Sigmoid colon (tissue), 7 donors: ENCODE data around the gene PRKCB. TPM values are rescaled to one million over a fixed set of nuclear protein-coding genes. Genes with fewer than 3 reads are reported as not detected.
A peak's percentile ranks its signal among the peaks of the same experiment; 100 is the strongest.

Experiments
- DNase-seq: peaks from one replicate; pipeline ENCODE4 v3.0.0-alpha.2; 2019
- H3K27ac ChIP-seq, 4 donors: fragments of 200-600 bp; sonication (generic); one replicate each; pipeline ENCODE4 v1.5.1; 2016 to 2019; ENCODE audit warnings: mild to moderate bottlenecking in 1 of 4
- H3K27me3 ChIP-seq, 3 donors: fragments of 200-600 bp; sonication (generic); one replicate each; pipeline ENCODE4 v1.5.1; 2019; ENCODE audit warnings: mild to moderate bottlenecking in 1 of 3
- H3K36me3 ChIP-seq, 4 donors: fragments of 200-600 bp; sonication (generic); one replicate each; pipeline ENCODE4 v1.5.1; 2016 to 2019
- H3K4me1 ChIP-seq, 4 donors: fragments of 200-600 bp; sonication (generic); one replicate each; pipeline ENCODE4 v1.5.1; 2017 to 2019
- H3K4me3 ChIP-seq, 4 donors: fragments of 200-600 bp; sonication (generic); one replicate each; pipeline ENCODE4 v1.5.1; 2017 to 2019; ENCODE audit warnings: mild to moderate bottlenecking in 2 of 4, moderate library complexity in 1 of 4
- H3K9me3 ChIP-seq, 4 donors: fragments of 200-600 bp in 3 of 4; sonication (generic) in 3 of 4; one replicate each; pipeline versions ENCODE4 v1.5.1 to v1.6.1; 2013 to 2019
- EP300 ChIP-seq, 4 donors: sonication (generic); formaldehyde crosslinking; IDR thresholded peaks; one replicate each; pipeline ENCODE4 v1.6.1; 2017; ENCODE audit warnings: antibody characterized with exemption in 4 of 4
- POLR2A ChIP-seq, 2 donors: fragments of 450-650 bp; IDR thresholded peaks; one replicate each; pipeline ENCODE4 v1.6.1; 2016; ENCODE audit warnings: antibody characterized with exemption in 2 of 2, mild to moderate bottlenecking in 2 of 2, moderate library complexity in 2 of 2
- POLR2AphosphoS5 ChIP-seq, 4 donors: sonication (generic); formaldehyde crosslinking; IDR thresholded peaks; one replicate each; pipeline ENCODE4 v1.6.1; 2017; ENCODE audit warnings: antibody characterized with exemption in 4 of 4
- WGBS, 2 donors: extraction: QIAGEN DNeasy Blood & Tissue Kit; methylation state at CpG; one replicate each; pipeline ENCODE4 v1.1.7; 2013; 5-methylcytosine and 5-hydroxymethylcytosine counted together
- intact Hi-C: fragments of 100-400 bp; cut with DNase I; formaldehyde crosslinking; loops from one replicate; pipeline ENCODE4 v1.15.1; 2023
- polyA plus RNA-seq, 3 donors: library from polyadenylated mRNA; stranded (reverse); fragments of 200-250 nt; gene quantifications; one replicate each; pipeline ENCODE4 v1.2.3, GENCODE V29; 2013
- total RNA-seq, 4 donors: library from RNA; depleted of rRNA; stranded (reverse); fragments of >200 nt; gene quantifications; one replicate each; pipeline ENCODE4 v1.1.0, GENCODE V29; 2016
- TF ChIP-seq, protein P1 (sequence below), 4 experiments: fragments of 450-650 bp in 3 of 4; fragments of 200-600 bp in 1 of 4; IDR thresholded peaks; one replicate each; pipeline ENCODE4 v1.5.1; 2016 to 2019; ENCODE audit warnings: antibody characterized with exemption in 4 of 4, mild to moderate bottlenecking in 3 of 4, moderate library complexity in 2 of 4
- donor health status: healthy with polysubstance abuse.
- donor health status: Bipolar disorder and iron deficiency.
- donor health status: healthy.

Gene PRKCB
- total and polyA plus RNA-seq, 7 donors: 3.0 to 43.8 (median 21.4) TPM

DNA sequence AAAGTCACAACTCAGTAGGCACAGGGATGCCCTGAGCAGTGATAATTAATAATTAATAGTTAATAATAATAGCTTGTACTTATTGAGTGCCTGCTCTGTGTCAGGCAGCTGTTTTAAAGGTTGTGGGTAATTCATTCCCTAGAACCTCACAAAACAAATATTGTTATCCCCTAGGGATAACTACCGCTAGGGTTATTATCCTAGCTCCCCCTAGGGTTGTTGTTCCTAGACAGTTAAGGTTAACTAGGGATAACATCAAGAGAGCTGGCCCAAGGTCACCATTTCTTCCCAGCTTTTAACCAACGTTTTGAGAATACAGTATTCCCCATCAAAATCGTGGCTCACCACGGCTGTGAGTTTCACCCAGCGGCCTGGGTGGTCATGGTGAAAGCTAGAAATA is 180.1 kb downstream of the PRKCB start:
- no peak for TF ChIP-seq POLR2AphosphoS5 (IDR thresholded peaks at IDR 0.05)
- no peak for TF ChIP-seq EP300 (IDR thresholded peaks at IDR 0.05)
- no peak for TF ChIP-seq POLR2A (IDR thresholded peaks at IDR 0.05)
- TF ChIP-seq, protein P1, sequence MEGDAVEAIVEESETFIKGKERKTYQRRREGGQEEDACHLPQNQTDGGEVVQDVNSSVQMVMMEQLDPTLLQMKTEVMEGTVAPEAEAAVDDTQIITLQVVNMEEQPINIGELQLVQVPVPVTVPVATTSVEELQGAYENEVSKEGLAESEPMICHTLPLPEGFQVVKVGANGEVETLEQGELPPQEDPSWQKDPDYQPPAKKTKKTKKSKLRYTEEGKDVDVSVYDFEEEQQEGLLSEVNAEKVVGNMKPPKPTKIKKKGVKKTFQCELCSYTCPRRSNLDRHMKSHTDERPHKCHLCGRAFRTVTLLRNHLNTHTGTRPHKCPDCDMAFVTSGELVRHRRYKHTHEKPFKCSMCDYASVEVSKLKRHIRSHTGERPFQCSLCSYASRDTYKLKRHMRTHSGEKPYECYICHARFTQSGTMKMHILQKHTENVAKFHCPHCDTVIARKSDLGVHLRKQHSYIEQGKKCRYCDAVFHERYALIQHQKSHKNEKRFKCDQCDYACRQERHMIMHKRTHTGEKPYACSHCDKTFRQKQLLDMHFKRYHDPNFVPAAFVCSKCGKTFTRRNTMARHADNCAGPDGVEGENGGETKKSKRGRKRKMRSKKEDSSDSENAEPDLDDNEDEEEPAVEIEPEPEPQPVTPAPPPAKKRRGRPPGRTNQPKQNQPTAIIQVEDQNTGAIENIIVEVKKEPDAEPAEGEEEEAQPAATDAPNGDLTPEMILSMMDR (IDR thresholded peaks at IDR 0.05): no peak
- intact Hi-C loops: no loop called here
- whole genome bisulfite sequencing, 2 donors: 56 to 72% methylated on average over 5 of the region's 5 CpGs

DNA sequence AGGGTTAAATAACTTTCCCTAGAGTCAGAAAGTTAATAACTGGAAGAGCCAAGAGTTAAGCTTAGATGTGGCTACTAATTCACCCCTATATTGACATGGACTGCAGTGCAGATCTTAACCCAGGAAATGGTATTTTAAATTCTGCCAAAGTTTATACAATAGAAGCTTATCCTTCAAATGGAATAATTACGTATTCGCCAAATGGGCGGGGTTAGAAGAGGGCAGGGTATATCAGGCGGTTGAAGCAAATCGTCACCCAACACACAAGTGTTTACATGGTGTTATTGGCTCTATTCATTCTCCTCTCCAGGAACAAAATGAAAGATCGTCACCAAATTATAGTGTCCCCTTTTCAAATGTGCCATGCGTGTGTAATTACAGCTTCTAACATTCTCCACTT is 182.7 kb downstream of the PRKCB start:
- TF ChIP-seq, protein P1 (IDR thresholded peaks at IDR 0.05): no peak
- TF ChIP-seq POLR2AphosphoS5 (IDR thresholded peaks at IDR 0.05) (no peak), POLR2A (IDR thresholded peaks at IDR 0.05) (no peak), EP300 (IDR thresholded peaks at IDR 0.05) (no peak)
- WGBS, 2 donors: 50 to 82% methylated on average over 7 of the region's 7 CpGs
- Histone ChIP-seq H3K4me1 (no peaks in the 10 kb centered on the region), H3K9me3 (no peaks in the 10 kb centered on the region), H3K36me3 (no peaks in the 10 kb centered on the region), H3K27ac (no peak overlapping the region), H3K4me3 (no peak overlapping the region), H3K27me3 (no peaks in the 10 kb centered on the region)
- DNase-seq: no peak
- intact Hi-C loops: no loop called here

More for the DNA sequence above, 180.1 kb downstream of the PRKCB start:
- Histone ChIP-seq H3K9me3 (no peaks in the 10 kb centered on the region), H3K27me3 (no peaks in the 10 kb centered on the region), H3K27ac (no peak overlapping the region), H3K4me3 (no peak overlapping the region), H3K4me1 (no peaks in the 10 kb centered on the region), H3K36me3 (no peaks in the 10 kb centered on the region)
- DNase-seq: no peak

DNA sequence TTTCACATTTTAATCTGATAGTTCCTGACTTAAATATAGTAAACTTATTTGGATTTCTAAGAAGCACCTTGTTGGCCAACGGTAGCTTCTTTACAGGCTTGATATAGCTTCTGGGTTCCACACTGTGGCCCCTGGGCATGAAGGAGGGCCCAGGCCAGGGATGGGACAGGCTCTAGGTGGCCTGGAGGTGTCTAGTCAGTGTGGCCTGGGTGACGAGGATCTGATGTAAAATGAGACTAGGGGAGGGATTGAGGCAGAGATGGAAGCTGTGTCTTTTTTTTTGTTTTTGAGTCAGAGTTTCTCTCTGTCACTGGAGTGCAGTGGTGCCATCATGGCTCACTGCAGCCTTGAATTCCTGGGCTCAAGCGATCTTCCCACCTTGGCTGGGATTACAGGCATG is 187.0 kb downstream of the PRKCB start:
- intact Hi-C loops: no loop called here
- no peak overlapping the region for H3K27ac ChIP-seq
- TF ChIP-seq POLR2AphosphoS5 (IDR thresholded peaks at IDR 0.05): no peak
- TF ChIP-seq, protein P1 (IDR thresholded peaks at IDR 0.05): no peak
- TF ChIP-seq EP300 (IDR thresholded peaks at IDR 0.05): no peak
- TF ChIP-seq POLR2A (IDR thresholded peaks at IDR 0.05): no peak
- no peaks in the 10 kb centered on the region for H3K4me1 ChIP-seq
- H3K36me3 ChIP-seq: no peaks in the 10 kb centered on the region
- H3K4me3 ChIP-seq: no peak overlapping the region
- 82 to 88% methylated on average over 3 of the region's 3 CpGs for WGBS, 2 donors
- no peaks in the 10 kb centered on the region for H3K9me3 ChIP-seq
- peak; percentile 27 for DNase-seq
- no peaks in the 10 kb centered on the region for H3K27me3 ChIP-seq

- no peak overlapping the region for H3K27ac ChIP-seq
- no peak overlapping the region for H3K4me3 ChIP-seq
- no peaks in the 10 kb centered on the region for H3K9me3 ChIP-seq
- H3K4me1 ChIP-seq: no peaks in the 10 kb centered on the region
- peak; percentile 19 for DNase-seq
- H3K27me3 ChIP-seq: no peaks in the 10 kb centered on the region
- no peak for TF ChIP-seq POLR2AphosphoS5 (IDR thresholded peaks at IDR 0.05)
- TF ChIP-seq, protein P1 (IDR thresholded peaks at IDR 0.05): no peak
- no peak for TF ChIP-seq POLR2A (IDR thresholded peaks at IDR 0.05)
- TF ChIP-seq EP300 (IDR thresholded peaks at IDR 0.05): no peak
- no peaks in the 10 kb centered on the region for H3K36me3 ChIP-seq
- 77 to 86% methylated on average over 6 of the region's 6 CpGs for WGBS, 2 donors
- intact Hi-C loops: no loop called here
Observed at GRCh38 chr16:24023621-24024020, 187.8 kb downstream of the PRKCB start.

DNA sequence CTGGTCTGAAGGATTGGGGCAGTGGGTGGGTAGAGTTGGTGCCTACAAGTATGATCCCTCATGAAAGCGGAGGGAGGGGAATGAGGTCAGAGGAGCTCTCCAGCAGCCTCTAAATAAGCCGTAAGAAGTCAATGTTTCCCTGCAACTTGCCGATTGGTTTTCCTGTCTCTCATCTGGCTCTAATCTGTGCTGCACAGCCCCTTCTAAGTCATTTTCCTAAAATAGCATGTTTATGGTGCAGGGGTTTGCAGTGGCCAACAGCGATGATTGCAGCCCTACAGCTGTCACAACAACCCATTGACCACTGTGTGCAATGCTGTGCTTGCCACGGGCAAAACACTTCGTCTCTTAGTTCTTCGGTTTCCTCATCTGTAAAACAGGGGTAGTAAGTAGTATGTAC is 189.2 kb downstream of the PRKCB start:
- H3K36me3 ChIP-seq: no peaks in the 10 kb centered on the region
- no peaks in the 10 kb centered on the region for H3K4me1 ChIP-seq
- no peak for TF ChIP-seq EP300 (IDR thresholded peaks at IDR 0.05)
- no peak for TF ChIP-seq POLR2AphosphoS5 (IDR thresholded peaks at IDR 0.05)
- no peak for TF ChIP-seq POLR2A (IDR thresholded peaks at IDR 0.05)
- TF ChIP-seq, protein P1 (IDR thresholded peaks at IDR 0.05): no peak
- no peak overlapping the region for H3K4me3 ChIP-seq
- DNase-seq: no peak
- H3K27me3 ChIP-seq: no peaks in the 10 kb centered on the region
- intact Hi-C loops: no loop called here
- no peaks in the 10 kb centered on the region for H3K9me3 ChIP-seq
- WGBS, 2 donors: 90 to 92% methylated on average over 7 of the region's 7 CpGs
- no peak overlapping the region for H3K27ac ChIP-seq
